Mammary epithelial cell (primary cell): ENCODE results near the gene CSTPP1.

Experiments used
- CTCF ChIP-seq, 2 donors: IDR thresholded peaks in 1 of 2; conservative IDR thresholded peaks in 1 of 2; 2 replicates each; pipeline ENCODE4 v1.5.1; 2011 to 2012; ENCODE audit warnings: inconsistent platforms in 2 of 2, low read length in 2 of 2, mild to moderate bottlenecking in 2 of 2, control low read depth in 1 of 2, low read depth in 1 of 2; ENCODE audit not compliant: insufficient read depth in 1 of 2; ENCODE audit errors: extremely low read depth in 1 of 2
- EZH2 ChIP-seq: IDR thresholded peaks from 2 replicates; pipeline ENCODE4 v1.6.1; 2012; ENCODE audit warnings: low read length, inconsistent platforms, borderline replicate concordance

DNA sequence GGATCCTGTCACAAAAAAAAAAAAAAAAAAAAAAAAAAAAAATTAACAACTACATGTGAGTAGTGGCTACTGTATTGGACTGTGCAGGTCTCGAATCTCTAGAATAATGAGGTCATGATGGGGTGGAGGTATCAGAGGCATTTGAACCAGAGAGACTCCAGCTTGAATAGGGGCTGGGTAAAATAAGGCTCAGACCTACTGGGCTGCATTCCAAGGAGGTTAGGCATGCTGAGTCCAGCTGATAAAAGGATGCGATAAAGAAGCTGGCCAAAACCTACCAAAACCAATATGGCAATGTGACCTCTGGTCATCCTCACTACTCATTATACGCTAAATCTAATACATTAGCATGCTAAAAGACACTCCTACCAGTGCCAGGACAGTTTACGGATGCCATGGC lies 255.6 kb downstream of the CSTPP1 start:
- no peak for TF ChIP-seq CTCF (conservative IDR thresholded peaks at IDR 0.05 in 1 of 2, IDR thresholded peaks at IDR 0.05 in 1 of 2; ENCODE audit: extremely low read depth in 1 of 2, insufficient read depth in 1 of 2, low read depth in 1 of 2, low read length in 2 of 2)
- no peak for TF ChIP-seq EZH2
